Astrocyte (in vitro differentiated cells and primary cell): ENCODE measurements around the gene ENPP3.

Experiments used
- EZH2 ChIP-seq: IDR thresholded peaks from 2 replicates; pipeline ENCODE4 v1.6.1; 2012; ENCODE audit warnings: mild to moderate bottlenecking, low read length, inconsistent platforms; ENCODE audit not compliant: insufficient read depth
- TF ChIP-seq, protein P1 (sequence below): IDR thresholded peaks from 2 replicates; pipeline ENCODE4 v1.5.1; 2011; ENCODE audit warnings: low read depth, mild to moderate bottlenecking, inconsistent platforms, low read length, moderate library complexity; ENCODE audit not compliant: insufficient read depth

DNA sequence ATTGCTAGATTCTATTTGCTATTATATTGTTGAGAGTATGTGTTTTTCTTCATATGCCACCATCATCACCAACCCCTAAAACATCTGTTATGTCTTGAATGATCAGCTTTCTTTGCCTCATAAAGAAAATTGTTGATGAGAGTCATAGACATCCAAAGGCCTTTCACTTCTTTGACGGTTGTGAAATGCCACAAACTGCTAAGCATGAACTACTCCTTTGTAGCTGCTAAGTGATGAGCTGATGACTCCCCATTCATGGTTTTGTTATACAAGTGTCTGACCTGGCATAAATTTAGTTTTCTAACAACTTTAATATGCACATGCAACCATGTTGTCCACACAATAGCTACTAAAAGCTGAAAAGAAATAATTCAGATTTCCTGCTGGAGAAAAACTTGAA lies 8.4 kb upstream of the ENPP3 start:
- TF ChIP-seq, protein P1, sequence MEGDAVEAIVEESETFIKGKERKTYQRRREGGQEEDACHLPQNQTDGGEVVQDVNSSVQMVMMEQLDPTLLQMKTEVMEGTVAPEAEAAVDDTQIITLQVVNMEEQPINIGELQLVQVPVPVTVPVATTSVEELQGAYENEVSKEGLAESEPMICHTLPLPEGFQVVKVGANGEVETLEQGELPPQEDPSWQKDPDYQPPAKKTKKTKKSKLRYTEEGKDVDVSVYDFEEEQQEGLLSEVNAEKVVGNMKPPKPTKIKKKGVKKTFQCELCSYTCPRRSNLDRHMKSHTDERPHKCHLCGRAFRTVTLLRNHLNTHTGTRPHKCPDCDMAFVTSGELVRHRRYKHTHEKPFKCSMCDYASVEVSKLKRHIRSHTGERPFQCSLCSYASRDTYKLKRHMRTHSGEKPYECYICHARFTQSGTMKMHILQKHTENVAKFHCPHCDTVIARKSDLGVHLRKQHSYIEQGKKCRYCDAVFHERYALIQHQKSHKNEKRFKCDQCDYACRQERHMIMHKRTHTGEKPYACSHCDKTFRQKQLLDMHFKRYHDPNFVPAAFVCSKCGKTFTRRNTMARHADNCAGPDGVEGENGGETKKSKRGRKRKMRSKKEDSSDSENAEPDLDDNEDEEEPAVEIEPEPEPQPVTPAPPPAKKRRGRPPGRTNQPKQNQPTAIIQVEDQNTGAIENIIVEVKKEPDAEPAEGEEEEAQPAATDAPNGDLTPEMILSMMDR, result no peak
- no peak for TF ChIP-seq EZH2
